ENCODE measurements around the gene SLC8A3.

Gene SLC8A3

DNA sequence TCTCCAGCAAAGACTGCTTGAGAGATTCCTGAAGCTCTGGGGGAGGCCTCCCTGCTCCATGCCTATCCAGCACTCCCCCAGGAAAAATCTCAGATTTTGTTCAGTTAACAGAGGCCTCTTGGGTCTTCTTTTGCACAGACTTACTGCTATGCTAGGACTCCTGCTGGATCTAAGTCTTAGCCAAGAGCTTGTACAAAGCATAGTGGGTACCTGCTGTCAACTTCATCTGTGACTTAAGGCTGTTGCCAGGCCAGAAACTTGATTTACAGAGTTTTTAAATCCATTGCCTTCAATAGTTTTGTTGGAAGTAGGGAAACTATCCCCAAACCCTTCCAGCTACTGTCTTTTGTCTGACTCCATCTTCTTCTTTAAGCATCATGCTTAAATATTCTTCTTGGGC lies 169.1 kb downstream of the SLC8A3 start:
- DNase-seq: no peak

DNA sequence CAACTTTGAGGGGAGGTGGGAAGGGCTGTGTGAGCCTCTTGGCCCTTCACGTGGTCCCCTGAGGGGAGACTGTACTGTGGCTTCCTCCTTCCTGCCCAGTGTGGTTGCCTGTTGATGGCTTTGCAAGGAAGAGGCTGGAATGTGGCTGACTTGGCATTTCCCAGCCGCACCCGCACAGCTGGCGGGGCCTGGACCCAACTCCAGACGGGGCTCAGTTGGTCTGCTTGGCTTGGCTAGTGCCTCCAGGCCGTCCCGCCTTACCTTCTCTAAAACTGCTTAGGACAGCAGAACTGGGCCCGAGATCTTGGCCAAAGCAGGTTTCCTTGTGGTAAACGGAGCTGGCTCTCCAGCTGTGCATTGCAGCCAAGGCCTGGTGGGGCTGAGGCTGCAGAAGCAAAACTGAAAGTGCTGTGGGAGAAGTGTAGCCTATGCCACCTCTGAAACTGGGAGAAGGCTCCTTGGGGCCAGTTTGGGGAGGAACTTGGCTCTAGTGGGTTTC lies 170.0 kb downstream of the SLC8A3 start:
- no peak for DNase-seq

DNA sequence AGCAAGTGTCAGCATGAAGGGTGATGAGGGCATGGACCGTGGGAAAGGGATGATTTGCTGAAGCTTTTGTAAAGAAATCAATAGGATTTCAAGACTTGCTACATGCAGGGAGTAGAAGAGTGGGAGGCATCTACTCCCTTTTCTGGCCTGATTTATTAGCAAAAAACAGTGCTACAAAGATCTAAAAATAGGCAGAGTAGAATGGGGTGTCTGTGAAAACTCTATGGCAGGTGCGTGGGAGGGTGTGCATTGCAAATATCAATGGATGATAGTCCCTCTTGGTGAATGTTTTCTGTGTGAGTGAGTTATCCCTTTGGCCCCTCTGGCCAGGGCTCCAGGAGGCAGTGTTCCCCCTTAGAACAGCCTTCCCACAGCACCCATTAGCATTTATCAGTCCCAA lies 170.5 kb downstream of the SLC8A3 start:
- DNase-seq: no peak

DNA sequence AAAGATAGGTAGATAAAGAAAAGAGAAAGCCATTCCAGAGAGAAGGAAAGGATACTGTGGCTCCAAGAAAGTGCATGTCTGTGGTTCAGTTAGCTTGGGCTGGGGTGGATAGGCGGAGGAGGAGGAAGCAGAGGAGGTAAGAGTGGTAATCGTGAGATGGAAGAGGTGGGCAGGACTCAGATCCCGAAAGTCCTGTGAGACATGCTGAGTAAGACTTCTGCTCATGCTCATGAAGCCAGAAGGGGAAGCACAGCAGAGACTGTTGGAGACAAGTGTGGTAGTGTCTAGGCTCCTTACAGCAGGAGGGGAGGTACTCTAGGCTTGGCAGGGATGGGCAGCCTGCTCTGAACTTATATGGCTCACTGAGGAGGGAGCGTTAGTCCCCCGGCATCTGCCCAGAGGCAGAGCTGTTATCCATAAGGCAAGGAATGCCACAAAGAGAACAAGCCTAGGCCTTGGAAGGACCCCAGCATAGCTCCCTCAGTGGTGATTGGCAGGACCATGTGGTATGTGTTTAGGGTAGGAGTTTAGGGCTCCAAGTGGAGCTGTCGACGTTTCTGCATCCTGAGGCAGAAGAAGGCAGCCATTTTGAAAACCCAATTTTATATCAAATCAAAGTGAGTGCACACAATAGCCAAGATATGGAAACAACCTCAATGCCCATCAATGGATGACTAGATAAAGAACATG lies 174.2 kb downstream of the SLC8A3 start:
- no peak for DNase-seq

DNA sequence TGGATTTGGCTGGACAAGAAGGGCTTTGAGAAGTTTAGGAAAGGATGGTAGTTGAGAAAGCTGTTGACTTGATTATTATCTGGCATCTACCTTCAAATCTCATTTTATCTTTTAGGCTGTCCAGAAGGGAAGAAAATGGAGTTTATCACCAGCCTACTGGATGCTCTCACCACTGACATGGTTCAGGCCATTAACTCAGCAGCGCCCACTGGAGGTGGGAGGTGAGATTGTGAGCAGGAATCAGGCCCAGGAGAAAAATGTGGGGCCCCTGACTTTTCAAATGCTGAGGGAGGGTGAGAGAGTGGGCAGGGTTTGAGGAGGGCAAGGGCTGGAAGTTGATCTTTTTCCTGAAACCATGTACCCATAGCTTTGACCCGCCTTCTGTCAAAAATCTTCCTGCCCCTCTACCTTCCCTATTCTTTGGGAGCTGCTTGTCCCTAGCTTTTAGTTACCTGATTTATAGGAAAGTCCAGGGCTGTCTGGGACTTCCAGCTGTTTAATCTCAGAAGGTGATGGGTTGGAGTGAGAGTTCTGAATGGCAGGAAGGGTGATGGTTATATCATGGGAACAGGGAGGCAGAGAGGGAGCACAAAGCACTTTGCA lies 175.4 kb downstream of the SLC8A3 start:
- no peak for DNase-seq

DNA sequence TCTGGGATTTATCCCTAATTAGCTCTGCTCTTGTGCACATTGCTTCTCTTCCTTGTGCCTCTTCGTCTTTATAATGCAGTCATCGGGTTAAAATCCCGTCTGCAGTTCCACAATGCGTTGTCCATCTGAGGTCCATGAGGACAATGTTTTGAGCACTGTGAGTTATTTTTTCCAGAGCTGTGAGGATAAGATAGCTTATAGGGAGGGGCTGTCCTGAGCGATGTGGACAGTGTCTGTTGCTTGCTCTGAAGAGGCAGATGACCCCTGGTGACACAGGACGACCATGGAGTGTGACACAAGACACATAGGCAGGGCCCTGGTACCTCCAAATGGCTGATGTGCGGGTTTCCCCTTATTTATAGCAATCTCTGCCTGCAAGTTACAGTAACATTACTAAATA lies 177.0 kb downstream of the SLC8A3 start:
- DNase-seq: no peak

DNA sequence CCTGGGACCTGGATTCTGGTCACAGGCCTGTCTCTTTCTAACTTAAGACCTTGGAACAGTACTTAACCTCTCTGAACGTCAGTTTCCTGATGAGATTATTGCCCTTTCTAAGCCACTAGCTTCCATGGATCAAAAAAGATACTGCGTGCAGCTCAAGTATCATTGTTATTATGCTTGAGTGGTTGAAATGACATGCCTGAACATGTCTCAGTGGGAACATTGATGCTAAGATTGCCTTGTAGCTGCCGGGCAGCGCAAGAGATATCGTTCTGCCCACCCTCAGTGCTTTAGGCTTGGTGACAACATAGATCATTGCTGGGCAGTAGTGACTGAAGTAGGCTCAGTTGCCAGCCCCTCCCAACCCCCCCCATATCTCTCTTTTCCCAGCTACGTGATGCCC lies 177.7 kb downstream of the SLC8A3 start:
- DNase-seq: no peak

DNA sequence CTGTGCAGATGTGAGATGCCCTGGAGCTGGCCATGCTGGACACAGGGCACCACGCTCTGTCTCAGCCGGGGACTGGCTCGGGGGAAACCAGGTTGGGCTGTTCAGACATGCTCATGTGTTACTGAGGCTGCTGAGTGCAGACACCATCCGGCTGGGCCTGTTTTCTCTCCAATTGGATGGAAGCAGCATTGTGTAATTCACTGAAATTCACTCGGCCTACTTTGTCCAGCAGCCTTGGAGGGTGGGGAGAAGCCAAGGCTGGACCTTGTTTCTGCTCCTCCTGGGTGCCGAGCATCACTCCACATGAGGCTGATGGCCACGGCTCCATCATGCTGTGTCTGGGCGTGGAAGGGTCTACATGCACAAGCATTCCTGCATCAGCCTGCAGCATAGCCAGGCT lies 178.8 kb downstream of the SLC8A3 start:
- no peak for DNase-seq

DNA sequence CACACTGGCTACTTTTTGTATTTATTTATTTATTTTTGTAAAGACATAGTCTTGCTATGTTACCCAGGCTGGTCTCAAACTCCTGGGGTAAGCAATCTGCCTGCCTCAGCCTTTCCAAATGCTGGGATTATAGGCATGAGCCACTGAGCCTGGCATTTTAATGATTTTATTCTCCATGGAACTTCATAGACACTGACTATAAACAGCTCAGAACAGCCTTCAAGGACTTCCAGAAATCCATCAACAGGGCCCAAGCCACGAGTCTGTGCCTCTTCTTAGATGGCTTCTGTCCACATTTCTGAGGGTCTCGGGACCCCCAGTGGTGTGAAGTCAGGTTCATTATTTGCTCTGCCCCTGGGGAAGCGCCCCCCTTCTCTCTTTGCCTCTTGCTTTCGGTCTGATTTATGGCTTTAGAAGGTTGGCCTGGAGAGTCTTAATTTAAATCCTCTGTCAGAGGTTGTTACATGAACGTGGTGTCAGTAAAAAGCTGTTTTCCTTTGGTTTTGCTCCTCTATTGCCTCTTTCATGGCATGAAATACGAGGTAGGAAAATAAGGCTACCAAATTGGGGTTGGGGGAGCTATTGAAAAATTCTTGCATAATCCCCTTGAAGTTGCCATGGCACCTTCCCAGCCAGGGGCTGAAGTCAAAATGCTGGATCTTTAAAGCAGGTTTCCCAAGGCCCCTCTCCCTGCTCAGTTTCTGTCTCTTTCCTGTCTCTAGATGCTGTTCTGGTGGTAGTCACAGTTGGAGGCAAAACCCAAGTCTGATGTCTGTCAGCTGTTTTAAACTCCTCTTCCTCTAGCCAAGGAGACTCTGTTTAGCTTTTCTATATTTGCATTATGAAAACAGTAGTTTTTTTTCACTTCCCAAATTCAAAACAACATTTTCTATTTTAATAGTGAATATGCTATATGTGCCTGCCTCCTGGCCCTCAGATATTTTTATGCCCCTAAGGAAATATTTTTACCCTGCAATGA lies 180.2 kb downstream of the SLC8A3 start:
- no peak for DNase-seq

DNA sequence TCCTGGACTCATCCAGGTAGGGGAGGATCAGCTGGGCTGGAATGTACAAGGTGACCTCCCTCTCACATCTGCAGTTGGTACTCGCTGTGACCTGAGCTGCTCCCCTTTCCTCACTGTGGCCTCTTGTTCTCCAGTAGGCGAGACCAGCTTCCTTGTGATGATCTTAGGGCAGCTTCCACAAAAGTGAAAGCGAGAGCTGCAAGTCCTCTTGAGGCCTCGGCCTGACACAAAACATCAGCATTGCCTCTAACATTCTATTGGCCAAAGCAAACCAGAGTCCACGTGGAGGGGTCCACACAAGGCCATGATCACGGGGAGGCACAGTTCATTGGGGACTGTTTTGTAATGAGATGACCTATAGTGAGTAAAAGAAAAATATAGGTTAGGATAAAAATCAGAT lies 182.1 kb downstream of the SLC8A3 start:
- DNase-seq: no peak

DNA sequence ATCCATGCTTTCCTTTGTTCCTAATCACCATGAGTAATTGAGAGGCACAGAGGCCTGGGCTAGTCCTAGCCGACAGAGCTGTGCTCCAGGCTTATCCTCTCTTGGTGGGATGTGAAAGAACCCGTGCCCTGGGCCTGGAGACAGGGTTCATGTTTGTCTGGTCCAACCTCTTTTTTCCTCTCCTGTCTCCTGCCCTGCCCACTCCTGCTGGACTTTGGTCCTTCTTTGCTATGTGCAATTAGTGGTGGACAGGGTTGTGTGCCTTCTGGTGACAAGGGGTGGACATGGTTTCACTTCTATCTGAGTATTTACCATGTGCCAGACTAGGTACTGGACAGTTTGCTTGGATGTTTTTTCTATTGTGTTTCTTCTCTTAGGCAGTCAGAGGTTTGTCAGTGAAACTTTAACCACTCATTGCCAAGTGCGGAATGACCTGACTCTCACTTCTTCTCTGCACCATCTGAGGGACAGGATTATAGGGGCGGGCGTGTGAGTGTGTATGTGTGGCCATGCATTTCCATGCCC lies 183.4 kb downstream of the SLC8A3 start:
- no peak for DNase-seq

DNA sequence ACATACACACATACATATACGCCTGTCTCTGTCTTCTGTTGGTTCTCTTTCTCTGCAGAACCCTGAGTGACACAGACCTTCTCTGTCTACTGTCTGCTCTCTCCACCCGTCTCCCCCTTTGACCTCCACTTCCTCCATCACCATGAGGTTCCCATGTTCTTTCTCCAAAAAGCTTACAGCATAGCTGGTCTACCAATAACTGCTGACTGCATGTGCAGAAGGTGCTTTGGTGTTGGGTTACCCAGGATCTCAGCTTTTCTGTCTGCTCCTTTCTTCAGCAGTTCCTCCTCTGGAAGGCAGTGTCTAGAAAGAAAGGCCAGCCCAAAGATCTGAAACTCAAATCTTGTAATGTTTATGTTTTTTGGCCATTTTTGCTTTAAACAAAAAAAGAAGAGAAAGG lies 184.0 kb downstream of the SLC8A3 start:
- DNase-seq: no peak

DNA sequence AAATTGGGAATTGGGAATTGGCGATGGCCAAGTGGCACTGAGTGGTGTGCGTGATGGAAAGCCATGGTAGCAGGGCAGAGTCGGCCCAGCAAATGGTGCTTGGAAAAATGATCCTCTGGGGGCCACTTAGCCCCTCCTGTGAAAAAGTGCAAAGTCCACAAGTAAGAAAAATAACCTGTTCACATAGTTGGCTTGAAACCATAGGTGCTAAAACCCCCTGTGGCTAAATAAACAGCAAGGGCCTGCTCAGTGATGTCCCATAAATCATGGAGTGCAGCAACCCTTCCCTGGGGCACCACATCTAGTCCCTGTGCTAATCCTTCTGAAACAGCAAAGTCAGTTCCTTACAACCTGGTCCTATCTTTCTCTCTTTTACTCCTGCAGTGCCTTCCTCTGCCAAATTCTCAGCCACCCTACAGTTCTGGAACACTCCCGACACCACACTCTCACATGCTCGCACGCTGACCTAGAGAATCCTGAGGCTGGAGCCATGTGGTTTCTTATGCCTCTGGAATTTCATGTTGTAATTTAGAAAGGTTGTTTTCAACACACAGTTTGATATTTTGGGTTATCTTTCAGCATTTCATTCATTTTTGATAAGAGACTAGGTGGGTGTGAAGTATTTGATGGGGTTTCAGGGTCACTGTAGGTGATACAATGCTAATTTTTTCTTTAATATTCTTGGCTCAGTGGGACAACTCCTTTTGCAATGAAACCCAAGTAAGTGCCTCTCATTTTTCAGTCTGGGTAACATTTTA lies 186.0 kb downstream of the SLC8A3 start:
- DNase-seq: no peak

DNA sequence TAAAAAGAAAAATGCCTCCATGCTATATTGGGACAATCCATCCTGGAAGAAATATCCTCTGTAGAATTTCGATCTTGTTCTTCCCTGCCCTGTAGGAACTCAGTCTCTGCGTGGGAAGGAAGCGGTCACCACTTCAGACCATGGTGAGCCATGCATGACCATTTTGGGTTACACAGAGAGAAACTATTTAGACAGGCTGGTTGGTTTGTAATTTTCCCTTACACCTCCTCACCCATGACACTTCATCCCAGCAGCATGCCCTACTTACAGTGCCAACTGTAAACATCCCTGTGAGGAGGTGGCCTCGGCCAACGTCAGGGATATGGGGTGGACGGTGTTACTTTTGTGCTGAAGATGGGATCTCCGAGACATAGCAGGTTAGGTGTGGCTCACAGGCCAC lies 188.2 kb downstream of the SLC8A3 start:
- no peak for DNase-seq

DNA sequence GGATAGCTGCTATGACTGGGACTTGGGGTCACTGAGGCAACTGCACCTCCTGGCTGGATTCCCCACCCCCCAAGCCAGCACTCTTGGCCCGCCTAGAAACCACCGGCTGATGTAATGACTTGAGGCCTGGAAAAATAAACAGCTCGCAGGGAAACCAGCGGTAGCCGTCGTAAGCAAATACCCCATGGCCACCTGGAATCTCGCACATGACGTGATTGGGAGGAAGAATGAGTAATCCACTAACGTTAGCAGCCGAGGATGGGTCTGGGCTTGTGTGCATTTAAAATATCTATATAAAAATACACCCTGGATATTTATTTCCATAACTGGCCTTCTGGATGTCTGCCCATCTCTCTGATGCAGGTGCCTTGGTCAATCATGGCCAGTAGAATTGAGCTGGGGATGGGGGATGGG lies 189.5 kb downstream of the SLC8A3 start:
- DNase-seq: no peak

DNA sequence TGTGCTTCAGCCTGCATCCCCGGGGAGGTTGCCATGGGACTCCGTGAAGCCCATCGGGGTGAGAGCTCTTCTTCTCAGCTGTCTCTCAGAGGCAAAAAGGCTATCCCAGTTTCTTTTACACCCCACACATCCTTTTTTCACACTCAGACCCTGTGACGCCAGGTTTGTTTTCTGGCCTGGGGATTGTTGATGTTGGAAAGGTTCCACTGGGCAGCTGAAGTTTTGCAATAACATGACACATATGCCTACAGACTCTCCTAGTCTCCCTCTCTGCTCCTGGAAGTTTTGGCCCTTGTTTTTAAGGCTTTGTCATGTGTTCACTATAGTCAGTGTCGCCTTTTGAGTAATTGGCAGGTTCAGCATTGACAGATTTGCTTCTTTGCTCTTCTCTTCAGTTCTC lies 190.9 kb downstream of the SLC8A3 start:
- no peak for DNase-seq

DNA sequence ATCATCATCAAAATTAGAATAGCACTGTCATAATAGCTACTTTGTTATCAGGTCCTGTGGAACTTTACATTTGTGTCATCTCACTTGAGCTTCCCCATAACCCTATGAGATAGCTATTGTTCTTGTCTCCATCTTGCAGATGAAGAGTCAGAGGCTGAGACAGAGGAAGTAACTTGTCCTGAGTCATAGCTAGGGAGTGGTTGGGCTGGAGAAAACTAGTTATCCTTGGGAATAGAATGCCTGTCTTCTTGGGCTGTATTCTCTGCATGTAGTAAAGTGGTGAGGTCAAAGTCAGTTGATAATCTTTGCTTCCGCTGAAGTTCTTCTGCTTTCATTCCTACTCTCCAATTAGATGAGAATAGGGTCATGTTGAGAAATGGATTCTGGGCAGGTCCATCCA lies 192.5 kb downstream of the SLC8A3 start:
- no peak for DNase-seq
